HG03045 (cell line): ENCODE data around the gene AFF1.
"Not testable (repeated sequence)": the region's sequence is repeated elsewhere in the genome, so short reads cannot be mapped to it uniquely, and the experiment has no call there.

ENCODE experiments used
- ATAC-seq: cut with Tn5 transposase; IDR thresholded peaks from one replicate; pipeline ENCODE4 v1.9.1; 2021; ENCODE audit warnings: mild to moderate bottlenecking, moderate library complexity; ENCODE audit not compliant: unreplicated experiment

AFF1 gene

DNA sequence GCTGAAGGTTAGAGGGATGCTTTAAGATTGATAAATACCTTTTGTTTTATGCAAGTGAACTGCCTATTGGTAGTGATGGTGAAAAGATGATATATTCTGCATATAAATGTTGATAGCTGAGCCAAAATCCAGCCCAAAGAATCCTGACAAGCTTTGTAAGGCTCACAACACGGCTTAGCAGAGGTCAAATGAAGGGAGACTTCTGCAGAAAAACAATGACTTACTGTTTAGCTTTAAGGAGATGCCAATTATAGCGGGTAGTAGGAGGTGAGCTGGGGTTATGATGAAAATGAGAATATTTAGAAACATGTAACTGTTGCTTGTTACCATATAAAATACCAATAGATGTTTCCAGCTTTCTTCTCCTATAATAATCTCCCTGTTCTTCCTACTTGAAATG is 97.1 kb downstream of the AFF1 start:
- no peak for ATAC-seq

DNA sequence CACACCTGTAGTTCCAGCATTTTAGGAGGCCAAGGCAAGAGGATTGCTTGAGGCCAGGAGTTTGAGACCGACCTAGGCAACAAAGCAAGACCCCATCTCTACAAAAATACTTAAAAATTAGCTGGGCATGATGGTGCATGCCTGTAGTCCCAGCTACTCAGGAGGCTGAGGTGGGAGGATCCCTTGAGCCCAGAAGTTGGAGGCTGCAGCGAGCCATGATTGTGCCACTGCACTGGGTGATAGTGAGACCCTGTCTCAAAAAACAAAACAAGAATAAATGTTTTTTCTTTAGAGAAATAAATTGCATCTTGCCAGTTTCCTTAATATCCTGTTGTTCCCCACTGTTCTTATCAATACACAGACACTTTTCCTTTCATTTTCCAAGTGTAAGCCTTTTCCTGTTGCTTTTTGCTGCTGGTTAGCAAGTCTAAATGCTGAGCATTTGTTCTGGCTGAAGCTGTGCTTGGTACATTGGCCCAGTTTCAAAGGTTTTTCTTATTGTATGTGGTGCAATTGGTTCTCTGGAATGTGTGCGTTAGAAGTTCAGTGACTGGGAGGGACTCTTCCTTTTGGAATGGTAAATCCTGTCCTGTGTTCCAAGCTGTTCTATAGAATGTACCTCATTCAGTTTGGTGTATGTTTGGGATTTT is 98.2 kb downstream of the AFF1 start:
- no peak for ATAC-seq

DNA sequence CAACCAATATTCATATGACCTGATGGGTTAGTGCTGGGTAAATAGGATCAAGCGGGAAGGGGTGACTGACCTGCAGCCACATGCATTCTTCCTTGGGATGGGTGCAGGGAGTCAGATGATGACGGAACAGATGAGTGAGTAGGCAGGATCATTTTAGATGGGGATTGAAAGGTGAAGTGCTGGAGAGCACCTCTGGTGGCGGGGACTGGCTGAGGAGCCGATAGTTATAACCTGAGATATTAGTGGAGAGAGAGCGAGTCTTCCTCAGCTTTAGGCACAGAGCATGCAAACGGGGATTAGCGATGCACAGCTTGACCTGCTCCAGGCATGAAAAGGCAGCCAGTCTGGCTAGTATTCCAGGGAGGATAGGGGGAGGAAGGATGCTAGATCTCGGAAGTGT is 99.1 kb downstream of the AFF1 start:
- no peak for ATAC-seq

DNA sequence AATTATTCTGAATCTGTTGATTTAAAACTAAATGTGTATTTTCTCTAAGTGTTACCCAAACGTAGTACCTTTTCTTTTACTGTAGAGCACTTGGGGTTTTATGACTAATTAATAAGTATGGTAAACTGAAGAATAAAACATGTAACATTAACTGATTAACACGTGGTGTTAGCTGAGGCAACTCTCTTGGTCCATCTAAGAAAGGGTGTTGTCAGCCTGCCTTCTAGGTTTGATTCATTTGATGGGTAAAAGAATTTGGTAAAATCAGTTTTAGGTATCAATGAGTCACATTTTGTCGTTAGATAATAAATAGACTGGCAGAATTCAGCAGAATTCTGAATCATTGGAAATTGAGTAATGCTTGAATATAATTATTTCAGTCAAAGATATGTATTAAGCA is 99.7 kb downstream of the AFF1 start:
- no peak for ATAC-seq

DNA sequence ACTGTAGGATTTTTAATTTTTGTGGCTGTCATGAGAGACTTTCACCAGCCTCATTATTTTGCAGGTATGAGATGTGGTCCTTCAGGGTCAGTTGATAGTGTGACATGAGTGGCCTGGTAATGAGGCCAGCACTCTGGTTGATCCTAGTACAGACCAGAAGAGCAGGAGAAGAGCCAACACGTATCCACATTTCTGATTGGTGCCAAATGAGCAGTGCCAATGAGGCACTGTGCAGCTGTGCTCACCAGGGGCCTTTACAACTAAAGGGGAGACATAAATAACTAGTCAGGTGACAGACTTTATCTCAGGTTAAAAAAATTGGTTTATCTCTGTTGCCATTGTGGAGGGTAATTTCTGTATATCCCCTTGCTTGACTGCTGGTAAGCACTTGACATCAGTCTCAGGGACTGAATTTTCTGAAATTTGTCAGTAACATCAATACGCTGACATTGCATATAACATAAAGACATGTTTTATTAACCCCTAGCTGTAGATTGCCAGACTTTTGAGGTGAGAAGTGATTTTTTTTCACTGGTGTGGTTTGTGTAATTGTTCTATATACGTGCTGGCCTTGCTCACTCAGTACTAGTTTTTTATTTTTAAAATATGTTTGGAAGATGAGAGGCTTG is 101.2 kb downstream of the AFF1 start:
- no peak for ATAC-seq

DNA sequence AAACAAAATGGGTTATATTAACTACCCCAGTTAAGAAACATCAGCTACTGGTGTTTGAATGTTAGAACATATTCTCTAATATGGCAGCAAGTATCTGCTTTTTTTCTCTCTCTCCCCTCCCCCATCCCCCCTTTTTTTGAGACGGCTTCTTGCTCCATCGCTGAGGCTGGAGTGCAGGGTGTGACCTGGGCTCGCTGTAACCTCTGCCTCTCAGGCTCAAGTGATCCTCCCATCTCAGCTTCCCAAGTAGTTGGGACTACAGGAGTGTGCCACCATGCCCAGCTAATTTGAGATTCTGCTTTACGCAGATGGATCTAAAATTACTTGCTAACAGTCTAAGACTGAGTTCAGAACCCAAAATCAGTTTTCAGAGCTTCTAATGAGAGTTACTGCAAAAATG is 101.9 kb downstream of the AFF1 start:
- ATAC-seq = no peak

DNA sequence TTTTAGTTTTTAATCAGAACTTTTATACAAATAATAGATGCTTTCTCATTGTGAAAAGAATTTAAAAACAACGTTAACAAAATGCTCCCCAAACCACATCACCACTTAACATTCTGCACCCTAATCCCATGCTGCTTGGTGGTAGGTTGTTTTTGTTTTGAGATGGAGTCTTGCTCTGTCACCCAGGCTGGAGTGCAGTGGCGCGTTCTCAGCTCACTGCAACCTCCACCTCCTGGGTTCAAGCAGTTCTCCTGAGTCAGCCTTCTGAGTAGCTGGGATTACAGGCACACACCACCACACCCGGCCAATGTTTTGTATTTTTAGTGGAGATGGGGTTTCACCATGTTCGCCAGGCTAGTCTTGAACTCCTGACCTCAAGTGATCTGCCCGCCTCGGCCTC is 102.4 kb downstream of the AFF1 start:
- not testable (repeated sequence) for ATAC-seq

DNA sequence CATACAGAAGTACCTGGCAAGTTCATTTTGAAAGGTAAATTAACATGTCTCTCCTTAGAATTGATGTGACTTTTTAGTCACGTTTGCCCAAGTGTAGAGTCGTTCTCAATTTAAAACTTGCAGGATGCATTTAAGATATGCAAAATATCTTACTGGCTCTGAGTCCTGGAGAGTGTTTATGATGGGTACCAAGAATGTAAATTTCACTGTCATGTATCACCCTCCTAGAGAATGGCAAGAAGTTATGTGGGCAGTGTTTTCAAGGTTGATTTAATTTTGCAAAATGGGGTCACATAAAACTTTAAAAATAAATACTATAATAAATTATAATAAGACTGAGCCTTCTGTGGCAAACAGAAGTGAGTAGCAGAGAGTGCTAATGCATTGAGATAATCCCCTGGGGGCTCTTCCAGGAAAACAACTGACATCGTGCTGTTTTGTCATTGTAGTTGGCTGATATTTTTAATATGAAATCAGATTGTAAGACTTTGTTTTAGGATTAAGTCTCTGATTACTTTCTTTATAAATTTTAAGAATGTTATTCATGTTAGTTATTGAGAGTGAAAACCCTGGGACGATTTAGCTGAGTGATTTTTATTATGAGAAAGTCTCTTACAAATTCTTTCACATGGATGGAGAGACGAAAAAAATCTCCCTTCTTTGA is 103.0 kb downstream of the AFF1 start:
- no peak for ATAC-seq

DNA sequence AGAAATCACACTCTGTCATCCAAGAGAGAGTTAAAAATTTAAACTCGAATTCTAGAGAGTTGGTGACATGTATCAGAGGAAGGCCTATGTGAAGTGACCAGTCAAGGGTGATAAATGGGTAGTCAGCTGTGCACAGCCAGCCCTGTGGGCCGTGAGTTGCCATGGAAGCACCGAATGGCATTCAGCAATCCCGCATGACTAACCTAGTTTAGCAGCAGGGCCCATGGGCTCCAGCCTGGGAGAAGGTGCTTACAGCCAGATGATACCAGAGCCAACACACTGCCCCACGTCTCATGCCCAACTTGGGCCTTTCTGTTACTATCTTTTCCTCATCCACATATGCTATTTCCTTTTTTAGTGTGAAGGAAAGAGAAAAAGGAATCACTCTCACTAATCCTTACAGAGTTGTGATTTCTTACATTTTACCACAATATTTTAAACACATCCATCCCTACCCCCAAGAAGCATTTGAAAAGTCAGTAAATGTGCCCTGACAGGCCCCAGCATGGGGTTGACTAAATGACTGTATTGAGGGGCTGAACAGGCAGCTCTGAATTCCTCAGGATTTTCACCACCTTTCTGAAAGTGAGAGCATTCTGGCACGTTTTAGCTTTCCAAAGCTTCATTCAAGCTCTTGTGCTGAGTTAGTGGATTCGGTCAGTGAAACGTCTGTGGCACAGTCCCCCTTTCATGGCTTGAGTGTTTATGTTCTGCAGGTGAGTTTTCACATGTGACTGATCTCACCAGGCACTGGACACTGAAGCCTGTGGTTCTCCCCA is 104.2 kb downstream of the AFF1 start:
- ATAC-seq = no peak

DNA sequence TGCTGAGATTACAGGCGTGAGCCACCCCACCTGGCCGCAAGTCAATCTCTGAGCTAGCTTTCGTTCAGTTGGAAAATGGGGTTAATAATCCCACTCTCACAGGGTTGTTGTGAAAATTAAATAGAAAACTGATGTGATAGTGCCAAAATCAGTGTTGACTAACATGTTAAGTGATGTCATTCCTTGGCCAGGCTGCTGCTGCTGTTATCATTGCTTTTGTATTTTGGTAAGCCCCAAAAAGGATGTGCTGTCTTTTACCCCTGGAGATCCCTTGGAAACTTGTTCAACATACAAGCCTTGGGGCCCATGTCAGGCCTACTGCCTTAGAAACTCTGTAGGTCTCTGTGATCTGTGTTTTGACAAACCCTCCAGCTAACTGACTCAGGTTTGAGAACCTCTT is 106.3 kb downstream of the AFF1 start:
- ATAC-seq = no peak

DNA sequence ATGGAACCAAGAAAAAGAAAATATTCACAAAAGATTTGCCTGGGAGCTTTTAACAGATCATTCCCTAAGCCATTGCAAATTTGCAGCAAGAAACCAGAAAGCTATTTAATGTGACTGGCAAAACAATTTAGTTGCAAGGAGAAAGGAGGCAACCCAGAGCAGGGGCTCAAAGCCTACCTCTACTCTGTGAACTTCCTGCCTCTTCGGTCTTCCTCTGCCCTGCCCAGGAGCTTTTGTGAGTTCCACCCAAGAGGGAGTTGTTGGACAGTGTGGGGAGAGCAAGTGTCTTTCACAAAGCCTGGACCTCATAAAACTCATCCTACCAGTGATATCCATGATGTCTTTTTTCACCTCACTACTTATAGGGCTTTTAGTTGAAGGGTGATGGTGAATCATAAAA is 107.4 kb downstream of the AFF1 start:
- ATAC-seq = no peak

DNA sequence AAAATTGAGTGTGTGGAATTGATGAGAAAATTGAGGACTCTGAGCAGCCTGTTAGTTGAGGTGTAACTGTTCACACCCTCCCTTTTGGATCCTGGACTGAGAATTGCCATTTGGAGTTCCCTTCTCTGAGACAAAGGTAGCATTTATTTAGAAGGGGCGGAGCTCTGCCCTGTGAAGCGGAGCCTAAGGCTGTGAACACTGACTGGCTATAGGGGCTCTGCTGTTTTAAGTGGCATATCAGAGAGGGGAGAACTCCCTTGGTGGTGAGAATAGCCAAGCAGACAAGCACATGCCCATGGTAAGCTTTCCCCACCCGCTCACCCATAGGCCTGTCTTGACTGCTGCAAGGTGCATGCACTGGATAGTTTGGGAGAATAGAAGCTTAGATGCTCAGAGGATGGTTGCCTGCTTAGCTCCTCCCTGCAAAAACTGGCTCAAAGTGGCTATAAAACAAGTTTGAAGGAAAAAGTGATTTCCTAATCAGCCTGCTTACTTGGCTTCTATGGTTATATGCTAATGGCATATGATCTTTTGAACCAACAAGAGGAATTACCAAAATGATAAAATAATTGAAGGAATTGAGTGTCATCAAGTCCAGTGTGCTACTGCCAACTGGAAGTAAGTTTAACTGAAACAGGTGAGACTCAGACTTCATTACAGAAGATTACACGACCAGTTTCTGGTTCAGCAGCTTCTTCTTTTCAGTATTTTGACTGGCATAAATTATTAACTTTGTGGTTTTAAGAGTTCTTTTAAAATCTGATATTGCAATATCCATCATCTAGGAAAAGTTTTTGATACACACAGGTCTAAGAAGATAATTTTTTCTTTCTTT is 108.4 kb downstream of the AFF1 start:
- no peak for ATAC-seq

DNA sequence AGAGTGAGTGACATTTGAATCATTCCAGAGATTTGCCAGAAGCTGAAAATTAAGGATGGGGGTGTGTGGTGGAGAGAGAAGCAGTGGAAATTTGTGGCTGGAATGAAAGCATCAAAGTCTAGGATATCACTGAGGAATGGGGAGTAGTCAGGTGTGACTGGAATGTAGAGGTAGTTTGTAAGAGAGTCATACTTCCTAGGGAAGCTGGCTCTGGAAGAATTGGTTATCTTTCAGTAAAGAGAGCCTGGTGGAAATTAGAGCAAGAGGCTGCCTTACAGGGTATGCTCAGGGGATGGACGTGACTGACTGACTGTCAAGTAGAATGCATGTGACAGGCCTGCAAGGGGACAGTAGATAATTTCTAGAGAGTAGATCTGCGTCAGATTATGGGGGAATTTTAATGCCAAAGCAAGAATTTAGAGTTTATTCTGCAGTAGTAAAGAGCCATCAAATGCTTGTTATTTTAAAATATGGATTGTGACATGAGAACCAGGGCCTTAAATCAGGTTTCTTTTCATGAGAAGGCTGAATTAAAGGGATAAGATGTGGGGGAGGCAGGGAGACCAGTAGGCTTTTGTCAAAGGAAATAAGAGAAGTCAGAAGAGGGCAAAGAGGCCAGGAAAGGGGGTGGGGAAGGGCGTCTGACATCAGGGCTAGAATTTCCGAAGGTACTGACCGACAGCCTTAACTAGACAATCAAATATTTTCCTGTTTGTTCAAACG is 109.9 kb downstream of the AFF1 start:
- ATAC-seq = no peak

DNA sequence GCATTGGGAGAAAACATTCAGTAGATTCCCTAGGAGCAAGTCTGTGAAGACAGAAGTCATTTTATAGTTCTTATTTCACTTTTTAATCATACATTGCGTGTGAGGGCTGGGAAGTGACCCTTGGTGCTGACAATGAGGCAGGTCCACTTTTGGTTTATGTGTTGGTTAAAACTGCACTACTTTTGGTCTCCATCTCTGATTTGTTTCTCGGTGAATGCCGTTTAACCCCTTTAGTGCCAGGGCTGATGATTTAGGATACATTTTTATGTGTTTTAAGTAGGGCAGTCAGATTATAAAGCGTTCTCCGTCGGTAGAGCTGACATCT is 110.4 kb downstream of the AFF1 start:
- ATAC-seq = no peak

DNA sequence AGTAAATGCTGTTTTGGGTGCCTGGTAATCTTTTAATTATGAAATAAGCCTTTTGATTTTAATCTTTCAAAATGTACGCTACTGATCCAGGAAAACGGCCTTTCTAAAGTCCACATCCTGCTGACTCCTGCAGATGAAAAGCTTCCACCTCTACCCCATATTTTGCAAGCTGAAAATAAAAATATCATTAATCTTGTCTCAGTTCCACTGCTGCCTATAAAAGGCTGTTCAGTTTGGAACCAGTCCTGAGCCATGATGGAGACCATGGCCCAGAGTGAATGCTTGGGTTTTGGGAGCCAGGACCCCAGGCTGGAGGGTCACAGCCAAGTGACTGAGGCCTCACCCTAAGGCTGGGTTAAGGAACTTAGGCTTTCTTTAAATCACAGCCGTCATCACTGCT is 110.8 kb downstream of the AFF1 start:
- ATAC-seq = no peak

DNA sequence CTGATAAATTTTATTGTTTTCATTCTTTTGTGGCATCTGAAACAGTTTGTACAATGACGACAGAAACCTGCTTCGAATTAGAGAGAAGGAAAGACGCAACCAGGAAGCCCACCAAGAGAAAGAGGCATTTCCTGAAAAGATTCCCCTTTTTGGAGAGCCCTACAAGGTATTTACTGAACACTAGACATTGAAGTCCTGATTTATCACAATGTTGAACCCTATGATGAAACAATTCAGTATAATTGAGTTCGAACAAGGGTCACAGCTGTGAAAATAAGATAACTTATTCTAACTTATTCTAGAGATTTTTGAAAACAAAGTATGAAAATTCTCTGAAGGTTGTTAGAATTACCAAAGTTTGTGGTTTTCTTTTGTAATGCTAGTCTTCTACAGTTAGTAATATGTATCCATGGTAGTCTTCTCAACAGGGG is 111.3 kb downstream of the AFF1 start:
- ATAC-seq = no peak

DNA sequence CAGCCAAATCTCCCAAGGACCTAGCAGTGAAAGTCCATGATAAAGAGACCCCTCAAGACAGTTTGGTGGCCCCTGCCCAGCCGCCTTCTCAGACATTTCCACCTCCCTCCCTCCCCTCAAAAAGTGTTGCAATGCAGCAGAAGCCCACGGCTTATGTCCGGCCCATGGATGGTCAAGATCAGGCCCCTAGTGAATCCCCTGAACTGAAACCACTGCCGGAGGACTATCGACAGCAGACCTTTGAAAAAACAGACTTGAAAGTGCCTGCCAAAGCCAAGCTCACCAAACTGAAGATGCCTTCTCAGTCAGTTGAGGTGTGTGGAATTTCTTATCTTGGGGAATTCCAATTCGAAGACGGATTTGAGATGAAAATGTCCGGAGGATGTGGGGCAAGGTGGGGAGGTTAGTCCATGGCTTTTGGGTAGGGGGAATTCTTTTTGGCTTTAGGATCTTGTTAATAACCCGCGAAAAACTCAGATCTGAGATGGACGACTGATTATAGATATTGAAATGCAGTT is 112.5 kb downstream of the AFF1 start:
- no peak for ATAC-seq

DNA sequence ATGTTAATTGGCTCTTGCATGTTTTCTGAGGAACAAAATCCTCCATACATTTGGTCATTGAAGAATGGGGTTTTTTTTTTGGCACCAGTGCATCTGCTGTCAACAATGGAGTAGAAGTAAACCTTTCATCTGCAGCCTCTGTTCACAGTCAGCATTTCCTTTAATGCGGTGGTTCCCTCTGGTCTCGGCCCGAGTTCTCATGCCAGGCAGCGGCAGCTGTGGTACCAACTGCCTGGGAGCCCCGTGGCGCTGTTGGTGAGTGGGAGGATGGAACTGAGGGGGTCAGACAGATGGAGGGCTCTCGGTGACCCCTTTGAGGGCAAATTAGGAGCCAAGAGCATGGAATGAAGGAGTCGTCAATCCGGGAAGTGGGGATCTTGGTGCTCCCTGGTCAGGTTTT is 114.7 kb downstream of the AFF1 start:
- no peak for ATAC-seq

DNA sequence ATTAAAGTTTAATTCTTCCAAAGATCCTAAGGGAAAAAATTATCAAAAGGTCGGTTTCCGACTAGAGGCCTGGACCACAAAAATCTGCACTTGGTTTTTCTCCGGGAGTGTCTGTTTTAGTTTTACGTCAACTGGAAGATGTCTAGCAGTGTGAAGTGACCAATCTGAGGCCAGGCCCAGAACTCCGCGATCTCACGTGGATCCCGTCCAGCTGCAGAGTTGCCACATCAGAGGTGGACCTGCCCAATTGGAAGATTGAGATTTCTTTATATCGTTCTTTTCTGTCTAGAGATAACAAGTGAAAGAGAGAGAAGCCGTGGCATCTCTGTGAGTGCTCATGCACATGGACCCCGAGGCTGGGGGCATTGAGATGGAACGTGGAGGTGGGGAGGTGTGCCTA is 115.8 kb downstream of the AFF1 start:
- ATAC-seq = no peak

DNA sequence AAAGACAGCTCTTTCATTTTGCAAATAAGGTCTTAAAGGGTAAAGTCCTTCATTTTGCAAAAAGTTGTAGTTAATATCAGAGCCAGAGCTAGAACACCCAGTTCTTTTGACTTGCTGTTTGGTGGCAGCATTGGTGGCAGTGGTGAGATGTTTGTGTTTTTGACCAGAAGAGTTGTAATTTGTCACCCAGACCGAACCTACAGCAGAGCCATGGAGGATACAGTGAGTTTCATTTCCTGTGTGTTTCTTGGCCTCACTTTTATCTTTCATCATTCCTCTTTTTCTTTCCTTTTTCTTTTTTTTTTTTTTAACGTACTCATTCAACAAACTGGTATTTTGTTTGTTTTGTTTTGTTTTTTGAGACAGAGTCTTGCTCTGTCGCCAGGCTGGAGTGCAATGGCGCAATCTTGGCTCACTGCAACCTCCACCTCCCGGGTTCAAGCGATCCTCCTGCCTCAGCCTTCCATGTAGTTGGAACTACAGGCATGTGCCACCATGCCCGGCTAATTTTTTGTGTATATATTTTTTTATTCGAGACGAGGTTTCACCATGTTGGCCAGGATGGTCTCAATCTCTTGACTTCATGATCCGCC is 116.4 kb downstream of the AFF1 start:
- no peak for ATAC-seq
